K562 (cell line): ENCODE measurements around the gene CMTM1. TPM values are rescaled to one million over a fixed set of nuclear protein-coding genes. Genes with fewer than 3 reads are reported as not detected.

Source experiments
- ATAC-seq: fragments of 200-7000 bp; cut with Tn5 transposase; 3 replicates; pipeline ENCODE4 v1.9.1; 2020; ENCODE audit warnings: moderate library complexity
- BruUV-seq: library from RNA; stranded (reverse); fragments of 400-500 nt; replicated peaks from 2 replicates; lab custom pipeline; 2021; lab: Mats Ljungman, UMichigan
- CTCF ChIA-PET: fragments of 300-600 bp; formaldehyde crosslinking; extraction: SDS; loops from one replicate; lab custom pipeline; 2021; ENCODE audit warnings: low intra/inter-chr PET ratio; lab: Yijun Ruan, JAX
- POLR2A ChIA-PET: fragments of 300-600, 350-650 bp; sonication (Branson Sonifier 250); formaldehyde crosslinking; extraction: SDS; loops from one replicate; lab custom pipeline; 2021; ENCODE audit warnings: antibody characterized with exemption, inconsistent platforms; lab: Yijun Ruan, JAX
- DNase-seq, 4 experiments: peaks; one replicate each; pipeline versions ENCODE4 v3.0.0 to v3.0.0-alpha.2; 2011 to 2018; ENCODE audit warnings: low spot score in 3 of 4, mixed read lengths in 3 of 4; ENCODE audit errors: extremely low read depth in 1 of 4
- FAIRE-seq: peaks from 2 replicates; lab custom pipeline; 2011; peaks lifted over from hg19 to GRCh38; lab: Jason Lieb, UNC
- H2AFZ ChIP-seq: 2 replicates; pipeline ENCODE4 v1.6.0; 2011; ENCODE audit warnings: low read depth, low read length, control low read depth, inconsistent platforms
- H3K27ac ChIP-seq: fragments of 200-600 bp; 3 replicates; pipeline ENCODE4 v1.8.0; 2011; ENCODE audit warnings: low read depth, mild to moderate bottlenecking, control low read depth, inconsistent platforms, low read length, moderate library complexity, mixed read lengths; ENCODE audit errors: extremely low read depth
- H3K27me3 ChIP-seq, 2 experiments: fragments of 300-600 bp in 1 of 2; 2 replicates in 1 of 2; 3 replicates in 1 of 2; pipeline versions ENCODE4 v1.6.0 to v1.8.0; 2011; ENCODE audit warnings: inconsistent platforms in 2 of 2, low read length in 2 of 2, mild to moderate bottlenecking in 1 of 2, mixed read lengths in 1 of 2, moderate library complexity in 1 of 2; ENCODE audit not compliant: control insufficient read depth in 2 of 2, insufficient read depth in 2 of 2
- H3K36me3 ChIP-seq: fragments of 300-600 bp; 3 replicates; pipeline ENCODE4 v1.8.0; 2011; ENCODE audit warnings: mild to moderate bottlenecking, low read length, inconsistent platforms; ENCODE audit not compliant: control insufficient read depth, insufficient read depth
- H3K4me1 ChIP-seq, 2 experiments: fragments of 200-600 bp in 1 of 2; replicated peaks in 1 of 2; 2 replicates in 1 of 2; 3 replicates in 1 of 2; pipeline versions ENCODE4 v1.5.1 to v1.8.0; 2011; ENCODE audit warnings: inconsistent platforms in 2 of 2, low read length in 2 of 2, mild to moderate bottlenecking in 1 of 2, mixed read lengths in 1 of 2, moderate library complexity in 1 of 2; ENCODE audit not compliant: control insufficient read depth in 2 of 2, insufficient read depth in 2 of 2
- H3K4me2 ChIP-seq: 2 replicates; pipeline ENCODE4 v1.6.1; 2011; ENCODE audit warnings: low read length, control low read depth, inconsistent platforms, mixed read lengths; ENCODE audit not compliant: insufficient read depth
- H3K4me3 ChIP-seq: fragments of 200-600 bp; sonication (generic), shearing (Covaris generic); 2 replicates; pipeline ENCODE4 v1.5.1; 2016; ENCODE audit warnings: control low read depth, inconsistent platforms
- H3K79me2 ChIP-seq: fragments of 200-600 bp; 3 replicates; pipeline ENCODE4 v1.8.0; 2011; ENCODE audit warnings: low read length, inconsistent platforms; ENCODE audit not compliant: control insufficient read depth, insufficient read depth
- H3K9ac ChIP-seq, 2 experiments: 2 replicates each; pipeline versions ENCODE4 v1.6.0 to v1.6.1; 2011; ENCODE audit warnings: low read depth in 2 of 2, low read length in 2 of 2, control low read depth in 1 of 2, inconsistent platforms in 1 of 2, mild to moderate bottlenecking in 1 of 2, mixed read lengths in 1 of 2; ENCODE audit not compliant: insufficient read depth in 1 of 2
- H3K9me1 ChIP-seq: one replicate; pipeline ENCODE4 v1.6.0; 2011; ENCODE audit warnings: inconsistent platforms, mild to moderate bottlenecking, low read length, moderate library complexity; ENCODE audit not compliant: control insufficient read depth, insufficient read depth
- H3K9me3 ChIP-seq: replicated peaks from 2 replicates; pipeline ENCODE4 v1.5.1; 2011; ENCODE audit warnings: low read depth, low read length, inconsistent platforms; ENCODE audit not compliant: control insufficient read depth, insufficient read depth
- H4K20me1 ChIP-seq: replicated peaks from 2 replicates; pipeline ENCODE4 v1.6.1; 2011; ENCODE audit warnings: low read length, inconsistent platforms, mixed read lengths; ENCODE audit not compliant: control insufficient read depth, insufficient read depth
- CCNT2 ChIP-seq: IDR thresholded peaks from 2 replicates; pipeline ENCODE4 v1.6.1; 2011; ENCODE audit warnings: borderline replicate concordance, low read depth, mild to moderate bottlenecking, moderate library complexity, mixed read lengths, low read length; ENCODE audit not compliant: insufficient read length; ENCODE audit errors: extremely low read depth
- MTA3 ChIP-seq: fragments of 450-650 bp; formaldehyde crosslinking; IDR thresholded peaks from 2 replicates; pipeline ENCODE4 v1.6.1; 2017; ENCODE audit warnings: mild to moderate bottlenecking, borderline replicate concordance
- NR1H2 ChIP-seq: sonication (generic); formaldehyde crosslinking; IDR thresholded peaks from 2 replicates; pipeline ENCODE4 v1.4.0; 2020; ENCODE audit warnings: mild to moderate bottlenecking, missing genetic modification reagents
- NRF1 ChIP-seq, 2 experiments: fragments of 450-650 bp; IDR thresholded peaks in 1 of 2; conservative IDR thresholded peaks in 1 of 2; 2 replicates each; pipeline ENCODE4 v1.6.1; 2014; ENCODE audit warnings: mild to moderate bottlenecking in 2 of 2
- PURB ChIP-seq: sonication (generic); formaldehyde crosslinking; IDR thresholded peaks from 2 replicates; pipeline ENCODE4 v1.9.0; 2021; ENCODE audit warnings: low read depth, mild to moderate bottlenecking, missing genetic modification reagents
- RBM22 ChIP-seq: fragments of 200-400 bp; formaldehyde crosslinking; IDR thresholded peaks from 2 replicates; pipeline ENCODE4 v1.6.1; 2018; ENCODE audit warnings: low read length, low read depth; ENCODE audit not compliant: poor library complexity, severe bottlenecking
- ZNF384 ChIP-seq: IDR thresholded peaks from 2 replicates; pipeline ENCODE4 v1.6.1; 2012; ENCODE audit warnings: low read depth, low read length, improper control_type of control experiment
- WGBS: fragments of 100-300 bp; shearing (Covaris generic); methylation state at CpG from one replicate; pipeline ENCODE4 v1.1.6; 2016; ENCODE audit warnings: low coverage, mixed read lengths; ENCODE audit not compliant: insufficient coverage; ENCODE audit errors: missing lambda C conversion rate; 5-methylcytosine and 5-hydroxymethylcytosine counted together
- in situ Hi-C: fragments of 300-500 bp; cut with MboI; formaldehyde crosslinking; loops from 4 replicates; pipeline ENCODE4 v1.15.0; 2018; ENCODE audit warnings: inconsistent platforms, mixed read lengths
- intact Hi-C: fragments of 100-400 bp; cut with micrococcal nuclease; formaldehyde crosslinking; loops from 2 replicates; pipeline ENCODE4 v1.14.2; 2022
- polyA plus RNA-seq, 8 experiments: library from polyadenylated mRNA; depleted of rRNA in 4 of 8; stranded (reverse) in 5 of 8; unstranded in 3 of 8; fragments of >200 nt; fragmentation: Nextera tagmentation in 2 of 8; fragmentation: Illumina TruSeq in 1 of 8; extraction: Ambion mirVana in 2 of 8; extraction: Trizol in 1 of 8; gene quantifications; 2 replicates each; pipeline versions ENCODE4 v1.2.1 to v1.2.3, GENCODE V29; 2011 to 2014; ENCODE audit warnings: inconsistent platforms in 1 of 8, missing spikeins in 1 of 8
- total RNA-seq, 7 experiments: library from RNA; depleted of rRNA in 6 of 7; stranded (reverse); fragments of >200 nt in 6 of 7; fragmentation: Illumina TruSeq in 2 of 7; extraction: Trizol in 2 of 7; gene quantifications; 2 replicates each; pipeline versions ENCODE4 v1.2.1 to v1.2.3, GENCODE V29; 2011 to 2021; ENCODE audit warnings: low replicate concordance in 1 of 7
- TF ChIP-seq, protein P1 (sequence below): sonication (generic); formaldehyde crosslinking; IDR thresholded peaks from 2 replicates; pipeline ENCODE4 v1.8.0; 2022; ENCODE audit warnings: missing genetic modification reagents, mild to moderate bottlenecking, borderline replicate concordance
- TF ChIP-seq, protein P2 (sequence below): fragments of 450-650 bp; IDR thresholded peaks from 2 replicates; pipeline ENCODE4 v1.6.1; 2017; ENCODE audit warnings: antibody characterized with exemption, mild to moderate bottlenecking
- TF ChIP-seq, protein P3 (sequence below): conservative IDR thresholded peaks from 2 replicates; pipeline ENCODE4 v1.6.1; 2011; ENCODE audit warnings: low read depth, mild to moderate bottlenecking, low read length; ENCODE audit not compliant: control insufficient read depth

CMTM1 gene
- total and polyA plus RNA-seq, 9 of the 15 experiments (the other 6 are each of a cell fraction or from before 2014, with no cell fraction given): 0.25 to 2.6 (median 1.1) TPM; not detected in 2

DNA sequence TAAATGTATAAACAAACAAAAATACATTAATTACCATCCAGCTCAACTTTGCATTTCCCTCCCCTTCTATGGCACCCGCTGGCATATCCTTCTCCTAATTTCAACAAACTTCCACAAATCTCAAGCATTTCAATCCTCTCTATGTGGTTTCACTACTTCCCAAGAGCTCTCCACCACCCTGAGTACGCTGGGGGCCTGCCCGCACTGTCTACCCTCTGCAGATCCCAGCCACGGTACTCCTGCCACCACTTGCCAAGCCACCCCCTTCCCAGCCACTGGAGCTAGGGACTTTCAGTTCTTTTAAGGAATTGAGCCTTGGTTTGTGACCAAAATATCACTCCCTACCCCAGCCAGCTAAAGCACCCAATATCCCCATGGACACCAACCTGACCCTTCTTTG is 18.2 kb upstream of the CMTM1 start:
- POLR2A ChIA-PET: interaction anchor here (0.7 to 1.7 kb wide), 8 partner anchors 9 to 142 kb away, joined by 3 to 7 read pairs (median 4); no protein-coding TSS in a partner anchor
- no peaks in the 10 kb centered on the region for H3K9me3 ChIP-seq
- peak overlapping the region in 1 of 2 experiments; percentile 69; a peak in 1 of 4 replicates for H3K9ac ChIP-seq
- no peaks in the 10 kb centered on the region for H3K36me3 ChIP-seq
- H3K4me1 ChIP-seq: peaks cover 31 to 39% of the 10 kb centered on the region in 2 experiments
- H3K79me2 ChIP-seq: peaks cover 11% of the 10 kb centered on the region
- no TSS peak for BruUV-seq
- H3K27me3 ChIP-seq: no peaks in the 10 kb centered on the region
- DNase-seq: no peak
- FAIRE-seq: no peak
- intact Hi-C loops: no loop called here
- in situ Hi-C loops: no loop called here
- H3K4me3 ChIP-seq: no peak overlapping the region
- H3K27ac ChIP-seq: no peak overlapping the region
- H4K20me1 ChIP-seq: no peaks in the 10 kb centered on the region
- CTCF ChIA-PET: no interaction called here
- no peak overlapping the region for H3K4me2 ChIP-seq
- H3K9me1 ChIP-seq: peaks cover 3% of the 10 kb centered on the region
- no peak for ATAC-seq
- no peak overlapping the region for H2AFZ ChIP-seq
- 92% methylated on average over 4 of the region's 4 CpGs for WGBS
- TF ChIP-seq ZNF384: no peak
- no peak for TF ChIP-seq NRF1 (conservative IDR thresholded peaks at IDR 0.05 in 1 of 2, IDR thresholded peaks at IDR 0.05 in 1 of 2)
- TF ChIP-seq, protein P1, sequence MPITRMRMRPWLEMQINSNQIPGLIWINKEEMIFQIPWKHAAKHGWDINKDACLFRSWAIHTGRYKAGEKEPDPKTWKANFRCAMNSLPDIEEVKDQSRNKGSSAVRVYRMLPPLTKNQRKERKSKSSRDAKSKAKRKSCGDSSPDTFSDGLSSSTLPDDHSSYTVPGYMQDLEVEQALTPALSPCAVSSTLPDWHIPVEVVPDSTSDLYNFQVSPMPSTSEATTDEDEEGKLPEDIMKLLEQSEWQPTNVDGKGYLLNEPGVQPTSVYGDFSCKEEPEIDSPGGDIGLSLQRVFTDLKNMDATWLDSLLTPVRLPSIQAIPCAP (CRISPR knock-in tag): no peak
- TF ChIP-seq, protein P2, sequence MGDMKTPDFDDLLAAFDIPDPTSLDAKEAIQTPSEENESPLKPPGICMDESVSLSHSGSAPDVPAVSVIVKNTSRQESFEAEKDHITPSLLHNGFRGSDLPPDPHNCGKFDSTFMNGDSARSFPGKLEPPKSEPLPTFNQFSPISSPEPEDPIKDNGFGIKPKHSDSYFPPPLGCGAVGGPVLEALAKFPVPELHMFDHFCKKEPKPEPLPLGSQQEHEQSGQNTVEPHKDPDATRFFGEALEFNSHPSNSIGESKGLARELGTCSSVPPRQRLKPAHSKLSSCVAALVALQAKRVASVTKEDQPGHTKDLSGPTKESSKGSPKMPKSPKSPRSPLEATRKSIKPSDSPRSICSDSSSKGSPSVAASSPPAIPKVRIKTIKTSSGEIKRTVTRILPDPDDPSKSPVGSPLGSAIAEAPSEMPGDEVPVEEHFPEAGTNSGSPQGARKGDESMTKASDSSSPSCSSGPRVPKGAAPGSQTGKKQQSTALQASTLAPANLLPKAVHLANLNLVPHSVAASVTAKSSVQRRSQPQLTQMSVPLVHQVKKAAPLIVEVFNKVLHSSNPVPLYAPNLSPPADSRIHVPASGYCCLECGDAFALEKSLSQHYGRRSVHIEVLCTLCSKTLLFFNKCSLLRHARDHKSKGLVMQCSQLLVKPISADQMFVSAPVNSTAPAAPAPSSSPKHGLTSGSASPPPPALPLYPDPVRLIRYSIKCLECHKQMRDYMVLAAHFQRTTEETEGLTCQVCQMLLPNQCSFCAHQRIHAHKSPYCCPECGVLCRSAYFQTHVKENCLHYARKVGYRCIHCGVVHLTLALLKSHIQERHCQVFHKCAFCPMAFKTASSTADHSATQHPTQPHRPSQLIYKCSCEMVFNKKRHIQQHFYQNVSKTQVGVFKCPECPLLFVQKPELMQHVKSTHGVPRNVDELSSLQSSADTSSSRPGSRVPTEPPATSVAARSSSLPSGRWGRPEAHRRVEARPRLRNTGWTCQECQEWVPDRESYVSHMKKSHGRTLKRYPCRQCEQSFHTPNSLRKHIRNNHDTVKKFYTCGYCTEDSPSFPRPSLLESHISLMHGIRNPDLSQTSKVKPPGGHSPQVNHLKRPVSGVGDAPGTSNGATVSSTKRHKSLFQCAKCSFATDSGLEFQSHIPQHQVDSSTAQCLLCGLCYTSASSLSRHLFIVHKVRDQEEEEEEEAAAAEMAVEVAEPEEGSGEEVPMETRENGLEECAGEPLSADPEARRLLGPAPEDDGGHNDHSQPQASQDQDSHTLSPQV: no peak
- TF ChIP-seq, protein P3, sequence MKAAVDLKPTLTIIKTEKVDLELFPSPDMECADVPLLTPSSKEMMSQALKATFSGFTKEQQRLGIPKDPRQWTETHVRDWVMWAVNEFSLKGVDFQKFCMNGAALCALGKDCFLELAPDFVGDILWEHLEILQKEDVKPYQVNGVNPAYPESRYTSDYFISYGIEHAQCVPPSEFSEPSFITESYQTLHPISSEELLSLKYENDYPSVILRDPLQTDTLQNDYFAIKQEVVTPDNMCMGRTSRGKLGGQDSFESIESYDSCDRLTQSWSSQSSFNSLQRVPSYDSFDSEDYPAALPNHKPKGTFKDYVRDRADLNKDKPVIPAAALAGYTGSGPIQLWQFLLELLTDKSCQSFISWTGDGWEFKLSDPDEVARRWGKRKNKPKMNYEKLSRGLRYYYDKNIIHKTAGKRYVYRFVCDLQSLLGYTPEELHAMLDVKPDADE: no peak
- no peak for TF ChIP-seq NR1H2 (CRISPR knock-in tag)
- TF ChIP-seq PURB (CRISPR knock-in tag): no peak
- TF ChIP-seq MTA3: no peak
- no peak for TF ChIP-seq CCNT2
- TF ChIP-seq RBM22: no peak
